CD14-positive monocyte (primary cell): ENCODE data around the gene SLC12A7. TPM values are rescaled to one million over a fixed set of nuclear protein-coding genes. Genes with fewer than 3 reads are reported as not detected.

Experiments
- DNase-seq, 3 donors: peaks; one replicate each; pipeline ENCODE4 v3.0.0-alpha.2; 2011 to 2022
- H2AFZ ChIP-seq: 2 replicates; pipeline ENCODE4 v1.6.0; 2012; ENCODE audit warnings: mild to moderate bottlenecking, low read depth, low read length, inconsistent platforms; ENCODE audit not compliant: insufficient read depth, poor library complexity, severe bottlenecking
- H3K27ac ChIP-seq, 2 donors: 1 replicate in 1 of 2; 2 replicates in 1 of 2; pipeline ENCODE4 v1.5.1; 2012 to 2013; ENCODE audit warnings: low read length in 2 of 2, control low read depth in 1 of 2, inconsistent platforms in 1 of 2, low read depth in 1 of 2, mild to moderate bottlenecking in 1 of 2
- H3K27me3 ChIP-seq, 2 donors: one replicate each; pipeline versions ENCODE4 v1.6.0 to v1.6.1; 2011 to 2013; ENCODE audit warnings: low read length in 2 of 2; ENCODE audit not compliant: control insufficient read depth in 2 of 2, insufficient read depth in 2 of 2
- H3K36me3 ChIP-seq, 2 donors: replicated peaks in 1 of 2; 1 replicate in 1 of 2; 2 replicates in 1 of 2; pipeline versions ENCODE4 v1.5.1 to v1.6.1; 2012 to 2013; ENCODE audit warnings: low read length in 2 of 2, control low read depth in 1 of 2, inconsistent platforms in 1 of 2, mild to moderate bottlenecking in 1 of 2; ENCODE audit not compliant: insufficient read depth in 2 of 2, control insufficient read depth in 1 of 2
- H3K4me1 ChIP-seq, 2 donors: 1 replicate in 1 of 2; 2 replicates in 1 of 2; pipeline versions ENCODE4 v1.5.1 to v1.6.1; 2012 to 2013; ENCODE audit warnings: low read length in 2 of 2, control low read depth in 1 of 2, inconsistent platforms in 1 of 2, mild to moderate bottlenecking in 1 of 2, moderate library complexity in 1 of 2; ENCODE audit not compliant: insufficient read depth in 2 of 2, control insufficient read depth in 1 of 2
- H3K4me2 ChIP-seq: replicated peaks from 2 replicates; pipeline ENCODE3; 2012; ENCODE audit warnings: low read length, moderate library complexity, mild to moderate bottlenecking; ENCODE audit not compliant: poor library complexity, severe bottlenecking; ENCODE audit errors: extremely low read depth
- H3K4me3 ChIP-seq, 3 experiments: fragments of 200-600 bp in 1 of 3; sonication (generic) in 1 of 3; replicated peaks in 1 of 3; 1 replicate in 2 of 3; 2 replicates in 1 of 3; pipeline ENCODE4 v1.5.1; 2011 to 2013; ENCODE audit warnings: low read length in 3 of 3, mild to moderate bottlenecking in 3 of 3, control low read depth in 2 of 3, low read depth in 2 of 3, inconsistent platforms in 1 of 3, moderate library complexity in 1 of 3
- H3K79me2 ChIP-seq: 2 replicates; pipeline ENCODE4 v1.6.0; 2012; ENCODE audit warnings: mild to moderate bottlenecking, control low read depth, inconsistent platforms, low read length, moderate library complexity; ENCODE audit not compliant: insufficient read depth
- H3K9ac ChIP-seq: 2 replicates; pipeline ENCODE4 v1.6.0; 2017; ENCODE audit warnings: low read length, mild to moderate bottlenecking; ENCODE audit not compliant: insufficient read depth, poor library complexity, severe bottlenecking
- H3K9me3 ChIP-seq, 2 donors: replicated peaks in 1 of 2; 1 replicate in 1 of 2; 2 replicates in 1 of 2; pipeline versions ENCODE4 v1.5.1 to v1.6.1; 2012 to 2013; ENCODE audit warnings: low read length in 2 of 2, control low read depth in 1 of 2; ENCODE audit not compliant: control insufficient read depth in 1 of 2, insufficient read depth in 1 of 2
- H4K20me1 ChIP-seq: 2 replicates; pipeline ENCODE4 v1.6.0; 2012; ENCODE audit warnings: mild to moderate bottlenecking, low read length, control low read depth, moderate library complexity; ENCODE audit not compliant: insufficient read depth
- H3K27ac Mint-ChIP-seq, 7 donors: one replicate each; pipeline ENCODE4 v1.8.0; 2020; ENCODE audit warnings: mild to moderate bottlenecking in 7 of 7, mixed read lengths in 7 of 7, moderate library complexity in 6 of 7, inconsistent platforms in 2 of 7
- H3K27me3 Mint-ChIP-seq, 3 donors: one replicate each; pipeline ENCODE4 v1.8.0; 2021 to 2022; ENCODE audit warnings: low read depth in 3 of 3, mild to moderate bottlenecking in 3 of 3, mixed read lengths in 3 of 3, moderate library complexity in 3 of 3, inconsistent platforms in 1 of 3
- H3K36me3 Mint-ChIP-seq, 2 donors: one replicate each; pipeline ENCODE4 v1.8.0; 2020; ENCODE audit warnings: mixed read lengths in 2 of 2, inconsistent platforms in 1 of 2, mild to moderate bottlenecking in 1 of 2
- H3K4me1 Mint-ChIP-seq: one replicate; pipeline ENCODE4 v1.8.0; 2020; ENCODE audit warnings: mild to moderate bottlenecking, mixed read lengths
- H3K4me3 Mint-ChIP-seq, 2 donors: one replicate each; pipeline ENCODE4 v1.8.0; 2020; ENCODE audit warnings: mild to moderate bottlenecking in 2 of 2, mixed read lengths in 2 of 2, moderate library complexity in 1 of 2
- H3K9me3 Mint-ChIP-seq, 7 donors: one replicate each; pipeline ENCODE4 v1.8.0; 2020 to 2022; ENCODE audit warnings: mixed read lengths in 7 of 7, mild to moderate bottlenecking in 6 of 7, moderate library complexity in 6 of 7, inconsistent platforms in 2 of 7
- CTCF ChIP-seq: fragments of 200-600 bp; IDR thresholded peaks from one replicate; pipeline ENCODE4 v1.8.0; 2022; ENCODE audit warnings: antibody characterized with exemption, mild to moderate bottlenecking
- WGBS: methylation state at CpG from one replicate; pipeline ENCODE4 v1.1.5; 2013; ENCODE audit warnings: missing lambda C conversion rate; ENCODE audit not compliant: insufficient coverage; 5-methylcytosine and 5-hydroxymethylcytosine counted together
- intact Hi-C, 2 donors: fragments of 100-400 bp; cut with micrococcal nuclease; formaldehyde crosslinking; loops; one replicate each; pipeline versions ENCODE4 v1.15.0 to v1.15.1; 2023
- polyA plus RNA-seq, 3 donors: library from polyadenylated mRNA; depleted of rRNA in 1 of 3; unstranded in 2 of 3; stranded (reverse) in 1 of 3; fragments of 300-500 nt in 2 of 3; fragments of >200 nt in 1 of 3; fragmentation: Illumina TruSeq in 2 of 3; gene quantifications; 1 replicate in 2 of 3; 2 replicates in 1 of 3; pipeline ENCODE4 v1.2.3, GENCODE V29; 2012 to 2021

Gene SLC12A7
- polyA plus RNA-seq, 3 donors: 8.2 to 31.2 (median 12.5) TPM

GRCh38 chr5:1130218-1130946 is 18.5 kb upstream of the SLC12A7 start:
- Histone ChIP-seq H3K9ac (no peak overlapping the region), H3K27me3 (no peaks in the 10 kb centered on the region), H4K20me1 (no peaks in the 10 kb centered on the region), H3K4me1 (peaks cover 16 to 17% of the 10 kb centered on the region in 2 donors), H3K27ac (no peak overlapping the region), H3K36me3 (no peaks in the 10 kb centered on the region), H3K4me2 (no peak overlapping the region), H3K9me3 (no peaks in the 10 kb centered on the region), H3K4me3 (no peak overlapping the region), H2AFZ (no peak overlapping the region), H3K79me2 (no peaks in the 10 kb centered on the region)
- no peaks in the 10 kb centered on the region for H3K36me3 Mint-ChIP-seq
- peaks cover 23% of the 10 kb centered on the region for H3K4me1 Mint-ChIP-seq
- H3K27me3 Mint-ChIP-seq: peaks cover 8 to 11% (median 10%) of the 10 kb centered on the region in 3 donors
- H3K27ac Mint-ChIP-seq: no peak overlapping the region
- no peak for TF ChIP-seq CTCF
- 88% methylated on average over 20 of the region's 26 CpGs for WGBS
- DNase-seq: no peak
- H3K4me3 Mint-ChIP-seq: no peak overlapping the region
- H3K9me3 Mint-ChIP-seq: no peaks in the 10 kb centered on the region
- intact Hi-C loops: no loop called here

- no peak overlapping the region for H3K4me3 ChIP-seq
- H2AFZ ChIP-seq: no peak overlapping the region
- no peaks in the 10 kb centered on the region for H3K36me3 Mint-ChIP-seq
- H3K9me3 ChIP-seq: no peaks in the 10 kb centered on the region
- H3K27me3 Mint-ChIP-seq: peaks cover 8 to 11% (median 10%) of the 10 kb centered on the region in 3 donors
- H3K79me2 ChIP-seq: no peaks in the 10 kb centered on the region
- 86% methylated on average over 8 of the region's 9 CpGs for WGBS
- H3K4me3 Mint-ChIP-seq: no peak overlapping the region
- H3K27ac Mint-ChIP-seq: no peak overlapping the region
- no peaks in the 10 kb centered on the region for H3K27me3 ChIP-seq
- no peak overlapping the region for H3K9ac ChIP-seq
- intact Hi-C loops: no loop called here
- no peak for TF ChIP-seq CTCF
- H3K4me2 ChIP-seq: no peak overlapping the region
- no peak overlapping the region for H3K27ac ChIP-seq
- no peaks in the 10 kb centered on the region for H3K36me3 ChIP-seq
- H3K4me1 ChIP-seq: peaks cover 12% of the 10 kb centered on the region in 2 donors
- peaks cover 0 to 3% (median 0%) of the 10 kb centered on the region in 7 donors for H3K9me3 Mint-ChIP-seq
- no peaks in the 10 kb centered on the region for H4K20me1 ChIP-seq
- H3K4me1 Mint-ChIP-seq: peaks cover 16% of the 10 kb centered on the region
- DNase-seq: no peak
These were observed 17.8 kb upstream of the SLC12A7 start for GRCh38 chr5:1129711-1130055.
